NCI-H774 (cell line): ENCODE data around the gene SMIM45.

Source experiments
- DNase-seq: peaks from one replicate; lab custom pipeline; 2025; lab: John Stamatoyannopoulos, UW

The SMIM45 gene

GRCh38 chr22:42007922-42008321, 56.0 kb downstream of the SMIM45 start:
- no peak for DNase-seq
